Measurements from ENCODE around the gene XYLT1. TPM values are rescaled to one million over a fixed set of nuclear protein-coding genes. Genes with fewer than 3 reads are reported as not detected.

The XYLT1 gene
- polyA plus RNA-seq, 1 donor, result 5.5 TPM

GRCh38 chr16:17061326-17061725 lies 409.4 kb downstream of the XYLT1 start:
- no peak for DNase-seq (ENCODE audit: low read depth)

- DNase-seq (ENCODE audit: low read depth), result no peak
These were observed 412.3 kb downstream of the XYLT1 start for GRCh38 chr16:17058471-17058870.

- no peak for DNase-seq (ENCODE audit: low read depth)
These were observed 414.1 kb downstream of the XYLT1 start for GRCh38 chr16:17056666-17057065.

GRCh38 chr16:17053536-17054160 lies 417.1 kb downstream of the XYLT1 start:
- no peak for DNase-seq (ENCODE audit: low read depth)

Data from forelimb muscle (tissue), 1 donor.